ENCODE measurements around the gene INTS2.
"Not testable (repeated sequence)": the region's sequence is repeated elsewhere in the genome, so short reads cannot be mapped to it uniquely, and the experiment has no call there.

Gene INTS2

GRCh38 chr17:61897548-61898180, 30.1 kb downstream of the INTS2 start:
- DNase-seq (ENCODE audit: low spot score): no peak

GRCh38 chr17:61895391-61895790, 32.4 kb downstream of the INTS2 start:
- no peak for DNase-seq (ENCODE audit: low spot score)

DNA sequence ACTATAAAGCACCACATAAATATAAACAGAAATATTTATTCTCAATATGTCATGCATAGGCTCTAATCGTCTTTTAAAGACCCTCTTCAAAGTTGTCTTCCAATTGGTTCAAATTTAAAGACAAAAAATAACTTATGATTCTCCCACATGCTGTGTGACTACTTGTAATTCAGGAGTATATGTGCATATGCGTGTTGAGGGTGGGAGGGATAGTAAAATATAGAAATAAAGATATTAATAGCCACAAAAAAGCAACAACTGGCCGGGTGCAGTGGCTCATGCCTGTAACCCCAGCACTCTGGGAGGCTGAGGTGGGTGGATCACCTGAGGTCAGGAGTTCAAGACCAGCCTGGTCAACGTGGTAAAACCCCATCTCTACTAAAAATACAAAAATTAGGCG, 33.5 kb downstream of the INTS2 start:
- DNase-seq (ENCODE audit: low spot score): not testable (repeated sequence)

GRCh38 chr17:61887733-61888132, 40.0 kb downstream of the INTS2 start:
- not testable (repeated sequence) for DNase-seq (ENCODE audit: low spot score)

DNA sequence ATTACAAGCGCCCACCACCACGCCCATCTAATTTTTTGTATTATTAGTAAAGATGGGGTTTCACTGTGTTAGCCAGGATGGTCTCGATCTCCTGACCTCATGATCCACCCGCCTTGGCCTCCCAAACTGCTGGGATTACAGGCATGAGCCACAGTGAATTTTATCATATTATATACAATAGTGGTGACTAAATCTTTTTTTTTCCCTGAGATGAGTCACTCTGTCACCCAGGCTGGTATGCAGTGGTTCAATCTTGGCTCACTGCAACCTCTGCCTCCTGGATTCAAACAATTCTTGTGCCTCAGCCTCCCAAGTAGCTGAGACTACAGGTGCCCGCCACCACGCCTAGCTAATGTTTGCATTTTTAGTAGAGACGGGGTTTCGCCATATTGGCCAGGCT, 41.9 kb downstream of the INTS2 start:
- not testable (repeated sequence) for DNase-seq (ENCODE audit: low spot score)

DNA sequence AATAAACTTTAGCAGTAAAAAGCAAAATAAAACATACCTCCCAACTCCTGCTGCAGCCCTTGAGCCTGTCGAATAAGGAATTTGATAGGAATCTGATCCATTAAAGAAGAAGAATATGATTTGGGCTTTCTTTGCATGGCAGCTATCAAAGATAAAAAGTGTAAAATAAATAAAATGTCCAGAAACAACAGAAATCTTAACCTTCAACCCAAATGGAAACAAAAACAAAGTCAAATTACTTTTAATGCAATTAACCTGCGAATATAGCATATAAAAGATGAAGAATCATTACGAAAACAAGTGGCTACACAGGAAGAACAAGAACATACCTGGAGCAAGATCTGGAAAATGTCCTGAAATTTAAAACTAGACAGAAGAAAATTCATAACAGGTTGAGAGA, 42.9 kb downstream of the INTS2 start:
- no peak for DNase-seq (ENCODE audit: low spot score)

DNA sequence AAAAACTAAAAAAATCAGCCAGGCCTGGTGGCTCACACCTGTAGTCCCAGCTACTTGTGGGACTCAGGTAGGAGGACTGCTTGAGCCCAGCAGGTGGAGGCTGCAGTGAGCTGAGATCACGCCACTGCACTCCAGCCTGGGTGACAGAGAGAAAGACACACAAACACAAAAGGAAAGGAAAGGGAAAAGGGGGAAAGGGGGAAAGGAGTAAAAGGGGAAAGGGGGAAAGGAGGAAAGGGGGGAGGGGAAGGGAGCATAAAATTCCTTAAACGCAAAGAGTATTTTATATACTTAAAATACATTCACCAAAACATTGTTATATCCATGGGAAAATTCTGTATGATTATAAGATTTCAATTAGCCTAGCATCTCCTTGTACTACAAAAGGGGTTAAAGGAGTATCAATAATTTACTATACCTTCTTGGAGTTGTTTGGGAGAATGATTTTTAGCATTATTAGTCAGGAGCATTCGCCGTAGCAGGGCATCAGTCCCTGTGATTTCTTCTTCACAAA, 47.1 kb downstream of the INTS2 start:
- DNase-seq (ENCODE audit: low spot score): no peak

DNA sequence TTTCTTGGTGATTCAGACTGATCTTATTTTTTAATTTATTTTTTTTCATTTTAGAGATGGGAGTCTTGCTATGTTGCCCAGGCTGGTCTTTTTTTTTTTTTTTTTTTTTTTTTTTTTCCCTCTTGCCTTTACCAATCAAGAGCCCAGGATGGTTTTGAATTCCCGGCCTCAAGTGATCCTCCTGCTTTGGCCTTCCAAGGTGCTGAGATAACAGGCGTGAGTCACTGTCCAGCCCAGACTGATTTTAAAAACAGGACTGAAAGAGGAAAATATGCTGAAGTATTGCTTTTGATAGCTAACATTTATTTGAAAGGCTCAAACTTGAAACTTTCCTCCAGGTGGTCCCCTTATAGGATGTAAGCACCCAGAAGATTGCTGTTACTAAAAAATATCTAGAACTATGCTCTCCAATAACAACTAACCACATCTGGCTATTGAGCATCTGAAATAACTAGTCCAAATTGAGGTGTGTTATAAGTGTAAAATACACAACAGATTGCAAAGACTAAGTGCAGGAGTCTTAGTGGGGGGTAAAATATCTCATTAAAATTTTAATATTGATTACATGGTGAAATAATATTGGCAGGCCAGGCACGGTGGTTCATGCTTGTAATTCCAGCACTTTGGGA, 48.7 kb downstream of the INTS2 start:
- no peak for DNase-seq (ENCODE audit: low spot score)

GRCh38 chr17:61878520-61878919, 49.3 kb downstream of the INTS2 start:
- DNase-seq (ENCODE audit: low spot score): no peak

GRCh38 chr17:61877837-61878236, 49.9 kb downstream of the INTS2 start:
- DNase-seq (ENCODE audit: low spot score): no peak

GRCh38 chr17:61875804-61876203, 52.0 kb downstream of the INTS2 start:
- DNase-seq (ENCODE audit: low spot score): no peak

DNA sequence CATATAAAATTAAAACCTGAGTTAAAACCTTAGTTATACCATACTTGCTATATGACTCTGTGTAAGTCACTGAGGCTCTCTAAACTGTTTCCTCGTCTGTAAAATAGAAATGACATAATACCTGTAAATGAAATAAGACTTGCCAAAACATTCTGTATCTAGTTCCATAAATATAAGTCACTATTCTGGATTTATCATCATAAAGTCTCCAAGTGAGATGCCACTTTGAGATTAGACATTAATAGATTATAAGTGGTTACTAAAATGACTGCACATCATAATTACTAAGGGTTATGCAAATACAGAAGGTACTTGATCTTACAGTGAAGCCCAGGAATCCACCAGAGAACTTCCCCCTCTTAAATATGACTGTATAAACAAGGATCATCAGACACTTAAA, 52.5 kb downstream of the INTS2 start:
- no peak for DNase-seq (ENCODE audit: low spot score)

DNA sequence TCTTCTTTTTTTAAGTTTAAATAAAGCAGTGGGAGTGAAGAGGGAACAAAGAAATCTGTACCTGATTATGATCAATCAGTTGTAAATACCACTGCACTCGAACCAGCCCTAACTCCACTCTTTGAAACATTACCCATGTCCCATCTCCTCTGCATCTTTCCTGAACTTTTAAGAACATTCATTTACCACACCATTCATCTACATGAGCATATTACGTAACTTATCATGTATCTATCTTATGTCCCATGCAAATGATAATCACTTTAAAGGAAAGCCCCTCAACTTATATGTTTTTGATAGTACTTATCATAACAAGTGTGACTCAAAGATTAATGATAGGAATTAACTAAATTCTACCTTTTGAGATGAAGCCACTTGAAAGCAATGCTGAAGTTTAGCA, 53.7 kb downstream of the INTS2 start:
- DNase-seq (ENCODE audit: low spot score): no peak

- DNase-seq (ENCODE audit: low spot score): no peak
Observed at GRCh38 chr17:61872099-61872498, 55.7 kb downstream of the INTS2 start.

- DNase-seq (ENCODE audit: low spot score): no peak
Observed at GRCh38 chr17:61869138-61869537, 58.6 kb downstream of the INTS2 start.

DNA sequence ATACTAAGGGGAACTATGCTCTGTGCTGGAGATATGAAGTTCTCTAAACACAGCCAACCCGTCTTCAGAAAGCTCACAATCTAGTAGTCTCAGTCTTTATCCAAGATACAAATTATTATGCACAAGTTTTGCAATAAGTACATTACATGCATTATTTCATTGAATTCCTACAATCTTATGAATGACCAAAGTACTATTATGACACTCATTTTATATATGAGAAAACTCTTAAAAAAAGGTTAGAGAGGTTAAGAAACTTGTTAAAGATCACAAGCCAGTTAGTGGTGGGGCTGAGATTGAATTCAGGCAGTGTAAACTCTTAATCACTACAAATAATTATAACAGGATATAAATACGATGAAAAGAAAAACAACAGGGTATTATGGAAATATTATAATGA, 59.7 kb downstream of the INTS2 start:
- no peak for DNase-seq (ENCODE audit: low spot score)

GRCh38 chr17:61867033-61867432, 60.7 kb downstream of the INTS2 start:
- DNase-seq (ENCODE audit: low spot score): no peak

GRCh38 chr17:61863801-61864126, 64.0 kb downstream of the INTS2 start:
- peak; percentile 19 for DNase-seq (ENCODE audit: low spot score)

DNA sequence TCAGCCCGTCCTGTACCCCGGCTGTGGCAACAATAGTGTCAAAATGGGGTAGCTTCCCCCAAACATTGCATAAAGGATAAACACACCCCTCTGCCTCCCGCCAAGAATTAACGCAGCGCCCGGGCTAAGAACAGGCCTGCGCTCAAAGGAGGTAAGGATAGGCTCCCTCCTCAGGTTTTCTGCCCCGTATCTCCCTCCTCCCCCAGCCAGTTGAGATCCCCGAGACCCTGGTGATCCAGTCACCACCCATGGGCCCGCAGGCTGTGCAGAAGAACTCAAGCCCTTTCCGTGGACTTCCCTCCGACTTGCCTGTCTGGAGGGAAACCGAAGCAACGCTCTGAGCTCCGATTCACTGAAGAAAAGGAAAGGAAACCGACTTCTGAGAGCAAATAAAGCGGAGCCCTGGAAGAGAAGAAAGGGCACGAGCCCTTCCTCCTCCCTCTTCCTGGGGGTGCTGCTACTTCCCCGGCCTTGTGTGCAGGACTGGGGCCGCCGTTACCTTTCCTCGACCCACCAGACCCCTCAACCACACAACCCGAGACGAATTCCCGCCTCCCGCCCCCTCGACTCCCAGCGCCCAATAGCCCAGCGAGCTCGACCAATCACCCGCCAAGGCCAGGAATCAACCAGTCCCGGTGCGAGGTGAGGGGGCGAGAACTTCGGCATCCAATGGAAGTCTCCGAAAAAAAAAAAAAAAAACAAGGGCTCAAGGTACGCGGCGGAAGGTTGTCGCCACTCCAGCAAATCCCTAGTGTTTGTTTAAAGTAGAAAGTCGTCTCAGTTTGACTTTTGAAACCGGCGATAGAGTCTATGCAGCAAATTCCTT, 64.6 kb downstream of the INTS2 start, which contains the start of gene BRIP1:
Gene BRIP1 (minus strand): TSS at position 554 of the 826 bp plus-strand sequence. CDS start 1,989 bp downstream, outside the sequence.
- DNase-seq (ENCODE audit: low spot score): peak; percentile 95

GRCh38 chr17:61862105-61862574, 65.6 kb downstream of the INTS2 start:
- peak; percentile 11 for DNase-seq (ENCODE audit: low spot score)

- not testable (repeated sequence) for DNase-seq (ENCODE audit: low spot score)
Observed at GRCh38 chr17:61860397-61860796, 67.4 kb downstream of the INTS2 start.

- DNase-seq (ENCODE audit: low spot score): no peak
Observed at GRCh38 chr17:61856035-61856434, 71.7 kb downstream of the INTS2 start.

DNA sequence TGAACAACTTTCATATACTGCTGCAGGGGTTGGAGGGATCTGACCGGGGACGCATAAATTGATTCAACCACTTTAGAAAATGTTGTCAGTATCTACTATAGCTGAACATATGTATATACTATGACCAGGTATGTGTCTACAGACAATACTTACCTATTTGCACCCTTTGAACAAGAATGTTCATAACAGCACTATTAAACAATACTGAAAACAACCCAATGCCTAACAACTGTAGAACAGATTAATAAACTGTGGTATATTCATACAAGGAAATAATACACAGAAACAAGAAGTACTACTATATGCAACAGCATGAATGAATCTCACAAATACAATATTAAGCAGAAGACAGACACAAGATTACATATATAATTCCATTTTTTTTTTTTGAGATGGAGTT, 74.9 kb downstream of the INTS2 start:
- DNase-seq (ENCODE audit: low spot score): no peak
